GM10847 (cell line): ENCODE measurements around the gene C16orf87.

Experiments
- POLR2A ChIP-seq: IDR thresholded peaks from 2 replicates; pipeline ENCODE4 v1.6.1; 2011; ENCODE audit not compliant: insufficient read length; ENCODE audit errors: extremely low read depth

Gene C16orf87

GRCh38 chr16:46789499-46790414 is 41.2 kb downstream of the C16orf87 start:
- peak; percentile 85 for TF ChIP-seq POLR2A

- TF ChIP-seq POLR2A, result no peak
These were observed 42.0 kb downstream of the C16orf87 start for GRCh38 chr16:46788891-46789474.

GRCh38 chr16:46787909-46788308 is 43.1 kb downstream of the C16orf87 start:
- TF ChIP-seq POLR2A, result no peak

- no peak for TF ChIP-seq POLR2A
These were observed 45.7 kb downstream of the C16orf87 start for GRCh38 chr16:46785076-46785845.

GRCh38 chr16:46783800-46784199 is 47.2 kb downstream of the C16orf87 start:
- no peak for TF ChIP-seq POLR2A

GRCh38 chr16:46782320-46782719 is 48.7 kb downstream of the C16orf87 start:
- no peak for TF ChIP-seq POLR2A

GRCh38 chr16:46777804-46778203 is 53.2 kb downstream of the C16orf87 start:
- TF ChIP-seq POLR2A, result no peak

- TF ChIP-seq POLR2A, result no peak
These were observed 55.8 kb downstream of the C16orf87 start for GRCh38 chr16:46775214-46775613.

GRCh38 chr16:46774743-46775177 is 56.2 kb downstream of the C16orf87 start:
- TF ChIP-seq POLR2A, result no peak

- TF ChIP-seq POLR2A, result no peak
These were observed 58.5 kb downstream of the C16orf87 start for GRCh38 chr16:46772463-46772862.

- no peak for TF ChIP-seq POLR2A
These were observed 62.2 kb downstream of the C16orf87 start for GRCh38 chr16:46768809-46769208.

- no peak for TF ChIP-seq POLR2A
These were observed 65.9 kb downstream of the C16orf87 start for GRCh38 chr16:46765050-46765449.

- TF ChIP-seq POLR2A, result no peak
These were observed 67.8 kb downstream of the C16orf87 start for GRCh38 chr16:46763147-46763546.

- no peak for TF ChIP-seq POLR2A
These were observed 68.4 kb downstream of the C16orf87 start for GRCh38 chr16:46762583-46762982.

GRCh38 chr16:46759309-46759708 is 71.7 kb downstream of the C16orf87 start:
- no peak for TF ChIP-seq POLR2A
